ENCODE results near the gene PDZD4.

PDZD4 gene

DNA sequence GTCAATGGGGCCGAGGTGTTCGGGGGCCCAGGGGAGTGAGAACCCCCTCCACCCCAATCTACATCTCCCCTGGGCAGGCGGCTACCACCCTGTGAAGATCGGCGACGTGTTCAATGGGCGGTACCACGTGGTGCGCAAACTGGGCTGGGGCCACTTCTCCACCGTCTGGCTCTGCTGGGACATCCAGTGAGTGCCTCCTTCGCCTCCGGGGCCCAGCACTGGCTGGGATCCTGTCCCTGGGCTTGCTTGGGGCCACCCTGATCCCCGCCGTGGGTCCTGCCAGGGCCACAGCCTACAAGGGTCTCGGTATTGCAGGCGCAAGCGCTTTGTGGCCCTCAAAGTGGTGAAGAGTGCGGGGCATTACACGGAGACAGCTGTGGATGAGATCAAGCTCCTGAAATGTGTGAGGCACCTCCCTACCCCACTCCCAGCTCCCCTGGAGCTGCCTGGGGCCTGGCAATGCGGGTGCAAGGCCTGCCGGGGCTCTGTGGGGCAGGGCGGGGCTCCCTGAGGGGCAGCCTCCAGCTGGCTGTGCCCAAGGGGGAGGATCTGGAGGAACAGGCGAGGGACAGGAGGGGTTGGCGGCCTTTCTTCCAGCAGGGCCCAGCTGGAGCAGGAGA, 48.8 kb downstream of the PDZD4 start:
- no peak for DNase-seq

- no peak for DNase-seq
Observed at GRCh38 chrX:153780678-153781427, 49.5 kb downstream of the PDZD4 start, which contains the start of gene SRPK3. Gene SRPK3, plus strand, starts transcription at chrX:153781041. Its CDS starts 46 bp downstream, at chrX:153781087.

DNA sequence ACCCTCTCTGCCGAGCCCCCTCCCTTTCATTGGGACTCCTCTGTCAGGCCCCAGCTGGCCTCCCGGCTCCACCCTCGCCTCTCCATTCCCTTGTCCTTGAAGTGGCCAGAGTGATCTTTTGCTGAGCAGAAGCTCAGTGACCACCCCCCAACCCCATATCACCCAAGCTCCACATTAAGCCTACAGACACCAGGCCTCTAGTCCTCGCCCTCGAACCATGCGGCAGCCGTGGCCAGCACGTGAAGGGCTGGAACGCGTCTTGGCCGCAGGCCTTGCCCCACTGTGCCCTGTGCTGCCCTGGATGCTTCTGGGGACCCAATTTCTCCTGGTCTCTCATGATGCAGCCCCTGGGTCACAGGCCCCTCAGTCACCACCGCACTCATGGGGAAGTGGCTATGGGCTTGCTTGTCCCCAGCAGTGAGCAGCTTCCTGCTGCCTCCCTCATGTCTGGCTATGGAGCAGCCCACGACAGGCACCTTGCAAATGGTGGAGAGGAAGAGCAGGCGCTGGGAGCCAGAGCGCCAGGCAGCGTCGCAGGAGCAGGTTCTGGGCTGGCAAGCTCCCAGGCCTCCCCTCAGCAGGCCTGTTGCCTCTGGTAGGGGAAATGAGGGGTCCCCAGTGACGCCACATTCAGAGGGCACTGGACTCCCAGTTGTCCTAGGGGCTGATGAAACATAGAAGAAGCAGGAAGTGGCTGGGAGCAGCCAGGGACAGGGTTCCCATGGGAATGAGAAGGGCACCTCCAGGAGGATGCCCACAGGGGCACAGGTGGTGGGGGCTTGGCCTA, 50.3 kb downstream of the PDZD4 start:
- DNase-seq, result no peak

GRCh38 chrX:153778684-153779101, 51.7 kb downstream of the PDZD4 start:
- no peak for DNase-seq

GRCh38 chrX:153778181-153778580, 52.2 kb downstream of the PDZD4 start:
- no peak for DNase-seq

DNA sequence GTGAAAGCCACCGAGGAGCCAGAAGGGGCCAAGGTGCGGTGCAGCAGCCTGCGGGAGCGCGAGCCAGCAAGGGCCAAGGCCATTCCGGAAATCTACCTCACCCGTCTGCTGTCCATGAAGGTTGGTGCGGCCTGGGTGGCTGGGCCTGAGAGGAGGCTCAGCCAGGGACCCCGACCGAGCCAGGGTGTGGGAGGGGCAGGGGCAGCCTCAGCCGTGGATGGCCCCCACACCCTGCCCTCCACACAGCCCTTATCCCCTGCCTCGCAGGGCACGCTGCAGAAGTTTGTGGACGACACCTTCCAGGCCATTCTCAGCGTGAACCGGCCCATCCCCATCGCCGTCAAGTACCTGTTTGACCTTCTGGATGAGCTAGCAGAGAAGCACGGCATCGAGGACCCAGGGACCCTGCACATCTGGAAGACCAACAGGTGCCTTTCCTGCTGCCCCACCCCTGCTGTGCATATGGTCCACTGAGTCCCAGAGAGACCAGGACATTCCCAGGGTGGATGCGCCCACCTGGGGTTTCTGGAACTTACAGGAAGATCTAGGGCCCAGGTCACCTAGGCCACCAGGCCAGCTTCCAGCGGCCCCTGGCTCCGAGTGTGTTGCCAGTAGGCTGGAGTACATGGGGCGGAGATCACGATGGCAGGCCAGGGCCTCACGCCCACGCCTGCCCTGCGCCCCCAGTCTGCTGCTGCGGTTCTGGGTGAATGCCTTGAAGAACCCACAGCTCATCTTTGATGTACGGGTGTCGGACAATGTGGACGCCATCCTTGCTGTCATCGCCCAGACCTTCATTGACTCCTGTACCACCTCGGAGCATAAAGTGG, 52.9 kb downstream of the PDZD4 start:
- no peak for DNase-seq

GRCh38 chrX:153776611-153777045, 53.7 kb downstream of the PDZD4 start:
- DNase-seq, result peak; percentile 4

DNA sequence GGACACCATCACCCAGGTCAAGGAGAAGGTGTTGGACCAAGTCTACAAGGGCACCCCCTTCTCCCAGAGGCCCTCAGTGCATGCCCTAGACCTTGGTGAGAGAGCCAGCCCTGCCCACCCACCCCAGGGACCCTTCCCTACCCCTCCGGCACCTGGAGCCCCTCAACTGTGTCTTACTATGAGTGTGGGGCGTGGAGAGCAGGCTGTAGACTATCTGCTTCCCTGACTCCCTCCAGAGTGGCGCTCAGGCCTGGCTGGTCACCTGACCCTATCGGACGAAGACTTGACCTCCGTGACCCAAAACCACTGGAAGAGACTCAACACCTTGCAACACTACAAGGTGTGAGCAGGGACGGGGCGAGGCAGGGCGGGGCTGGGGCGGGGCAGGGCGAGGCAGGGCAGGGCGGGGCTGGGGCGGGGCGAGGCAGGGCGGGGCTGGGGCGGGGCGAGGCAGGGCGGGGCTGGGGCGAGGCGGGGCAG, 54.2 kb downstream of the PDZD4 start:
- DNase-seq, result no peak

DNA sequence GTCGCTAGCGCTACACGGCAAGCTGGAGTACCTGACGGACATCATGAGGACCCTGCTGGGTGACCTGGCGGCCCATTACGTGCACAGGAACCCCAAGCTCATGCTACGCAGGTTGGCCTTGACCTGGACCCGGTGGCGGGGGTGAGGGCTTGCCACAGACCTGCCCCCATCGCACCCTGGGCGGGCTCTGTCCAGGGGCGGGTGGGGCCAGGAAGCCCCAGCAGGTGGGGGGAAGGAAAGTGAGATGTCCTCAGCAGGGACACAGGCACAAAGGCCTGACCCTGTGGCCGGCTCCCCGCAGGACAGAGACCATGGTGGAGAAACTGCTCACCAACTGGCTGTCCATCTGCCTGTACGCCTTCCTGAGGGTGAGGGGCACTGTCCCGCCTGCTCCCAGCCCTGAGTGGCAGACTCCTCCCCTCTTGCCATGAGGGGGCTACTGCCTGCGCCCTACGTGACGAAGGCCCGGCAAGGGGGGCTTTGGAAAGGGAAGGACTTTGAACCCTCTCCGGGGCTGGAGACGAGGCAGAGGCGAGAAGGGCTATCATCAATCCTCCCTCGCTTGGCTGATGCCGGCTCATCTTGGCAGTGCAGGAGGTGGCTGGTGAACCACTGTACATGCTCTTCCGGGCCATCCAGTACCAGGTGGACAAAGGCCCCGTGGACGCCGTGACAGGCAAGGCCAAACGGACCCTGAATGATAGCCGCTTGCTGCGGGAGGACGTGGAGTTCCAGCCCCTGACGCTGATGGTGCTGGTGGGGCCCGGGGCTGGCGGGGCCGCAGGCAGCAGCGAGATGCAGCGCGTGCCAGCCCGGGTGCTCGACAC, 54.8 kb downstream of the PDZD4 start:
- no peak for DNase-seq

DNA sequence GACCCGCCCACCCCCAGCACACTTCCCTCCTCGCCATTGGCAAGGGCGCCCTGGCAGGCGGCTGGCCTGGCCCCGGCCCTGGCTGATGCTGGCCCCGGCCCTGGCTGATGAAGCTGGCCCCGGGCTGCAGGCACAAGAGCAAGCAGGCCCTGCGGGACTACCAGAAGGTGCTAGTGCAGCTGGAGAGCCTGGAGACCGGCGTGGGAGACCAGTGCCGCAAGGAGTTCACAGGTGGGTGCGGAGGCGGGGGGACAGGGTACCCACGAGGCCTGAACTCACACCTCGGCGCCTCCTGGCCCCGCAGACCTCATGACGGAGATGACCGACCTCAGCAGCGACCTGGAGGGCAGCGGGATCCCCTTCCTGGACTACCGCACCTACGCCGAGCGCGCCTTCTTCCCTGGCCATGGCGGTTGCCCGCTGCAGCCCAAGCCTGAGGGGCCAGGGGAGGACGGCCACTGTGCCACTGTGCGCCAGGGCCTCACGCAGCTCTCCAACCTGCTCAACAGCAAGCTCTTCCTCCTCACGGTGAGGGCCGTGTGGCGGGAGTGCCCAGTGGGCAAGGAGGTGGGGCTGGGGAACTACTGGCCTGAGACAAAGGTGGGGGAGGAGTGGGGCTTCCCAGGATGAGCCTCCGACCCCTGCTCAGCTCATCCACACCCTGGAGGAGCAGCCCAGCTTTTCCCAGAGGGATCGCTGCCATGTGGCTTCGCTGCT, 55.6 kb downstream of the PDZD4 start:
- no peak for DNase-seq

GRCh38 chrX:153773741-153774575, 56.4 kb downstream of the PDZD4 start:
- no peak for DNase-seq

DNA sequence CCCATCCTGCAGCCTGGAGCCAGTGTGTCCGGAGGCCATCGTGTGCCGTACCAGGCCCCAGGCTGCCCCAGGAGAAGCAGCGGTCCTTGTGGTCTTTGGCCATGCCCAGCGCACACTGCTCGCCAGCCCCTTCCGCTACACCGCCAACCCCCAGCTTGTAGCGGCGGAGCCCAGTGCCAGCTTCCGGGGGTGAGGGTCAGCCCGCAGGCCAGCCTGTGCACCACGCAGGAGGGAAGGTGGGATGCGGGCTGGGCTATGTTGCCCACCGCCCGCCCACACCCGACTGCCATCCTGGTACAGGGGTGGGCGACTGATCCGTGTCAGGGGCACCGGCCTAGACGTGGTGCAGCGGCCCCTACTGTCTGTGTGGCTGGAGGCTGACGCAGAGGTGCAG, 57.1 kb downstream of the PDZD4 start:
- DNase-seq, result no peak

DNA sequence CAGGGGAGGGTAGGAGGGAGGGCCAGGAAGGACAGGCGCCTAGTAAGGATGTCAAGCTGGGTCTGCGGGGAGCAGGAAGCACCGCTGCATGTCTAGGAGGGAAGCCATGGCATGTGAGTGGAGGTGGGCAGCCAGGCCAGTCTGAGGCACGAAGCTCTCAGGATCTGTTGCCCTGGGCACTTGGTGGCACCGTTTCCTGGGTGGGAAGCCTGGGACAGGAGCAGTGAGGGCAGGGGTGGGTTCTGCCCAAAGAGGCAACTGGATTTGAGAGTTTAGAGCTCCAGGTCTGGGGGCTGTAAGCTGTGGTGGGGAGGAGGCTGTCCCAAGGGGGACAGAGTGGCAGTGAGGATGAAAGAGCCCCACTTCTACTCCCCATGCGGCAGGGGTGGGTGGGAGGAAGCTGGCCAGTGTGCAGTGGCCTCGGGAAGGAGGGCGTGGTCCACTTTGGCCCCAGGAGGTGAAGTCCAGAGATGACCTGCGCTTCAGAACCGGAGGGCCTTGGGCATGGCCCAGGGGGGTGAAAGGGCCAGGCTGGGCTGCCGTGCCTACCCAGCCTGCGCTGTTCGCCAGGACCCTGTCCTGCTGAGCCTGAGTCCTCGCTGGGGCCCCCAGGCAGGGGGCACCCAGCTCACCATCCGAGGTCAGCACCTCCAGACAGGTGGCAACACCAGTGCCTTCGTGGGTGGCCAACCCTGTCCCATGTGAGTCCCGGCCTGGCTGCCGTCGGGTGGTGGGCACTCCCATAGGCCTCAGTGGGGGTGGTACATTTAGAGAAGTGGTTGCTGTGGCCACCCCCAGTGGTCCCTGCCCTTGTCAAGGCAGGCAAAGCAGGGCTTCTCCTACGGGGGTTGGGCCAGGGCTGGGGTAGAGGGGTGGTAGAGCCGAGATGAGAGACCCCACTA, 57.8 kb downstream of the PDZD4 start:
- DNase-seq, result no peak

DNA sequence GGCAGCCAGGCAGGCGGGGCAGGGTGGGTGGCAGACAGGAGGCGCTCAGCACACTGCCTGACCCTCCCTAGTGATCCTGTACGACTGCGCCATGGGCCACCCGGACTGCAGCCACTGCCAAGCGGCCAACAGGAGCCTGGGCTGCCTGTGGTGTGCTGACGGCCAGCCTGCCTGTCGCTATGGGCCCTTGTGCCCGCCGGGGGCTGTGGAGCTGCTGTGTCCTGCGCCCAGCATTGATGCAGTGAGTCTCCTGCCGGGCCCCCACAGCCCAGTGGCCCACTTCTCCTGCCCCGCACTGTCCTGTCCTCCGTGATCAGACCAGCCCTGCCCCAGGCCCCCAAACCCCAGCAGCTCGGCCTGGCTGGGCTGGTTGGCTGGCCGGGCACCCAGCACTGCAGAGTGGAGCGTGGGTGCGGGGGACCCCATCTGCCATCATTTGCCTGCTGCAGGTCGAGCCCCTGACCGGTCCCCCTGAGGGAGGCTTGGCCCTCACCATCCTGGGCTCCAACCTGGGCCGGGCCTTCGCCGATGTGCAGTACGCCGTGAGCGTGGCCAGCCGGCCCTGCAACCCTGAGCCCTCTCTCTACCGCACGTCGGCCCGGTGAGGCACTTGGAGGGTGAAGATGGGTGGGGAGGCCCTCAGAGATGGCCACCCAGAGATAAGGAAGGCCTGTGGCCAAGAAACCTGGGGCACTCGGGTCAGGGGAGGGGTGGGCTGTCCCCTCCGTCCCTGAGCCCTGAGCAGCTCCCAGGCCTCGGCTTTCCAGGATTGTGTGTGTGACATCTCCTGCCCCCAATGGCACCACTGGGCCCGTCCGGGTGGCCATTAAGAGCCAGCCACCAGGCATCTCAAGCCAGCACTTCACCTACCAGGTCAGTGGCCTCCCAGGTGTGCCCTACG, 58.7 kb downstream of the PDZD4 start:
- DNase-seq, result no peak

- DNase-seq, result no peak
Observed at GRCh38 chrX:153770601-153771414, 59.5 kb downstream of the PDZD4 start.

GRCh38 chrX:153769865-153770600, 60.3 kb downstream of the PDZD4 start:
- DNase-seq, result no peak
